Measurements from ENCODE around the gene SLC4A9.

The SLC4A9 gene

DNA sequence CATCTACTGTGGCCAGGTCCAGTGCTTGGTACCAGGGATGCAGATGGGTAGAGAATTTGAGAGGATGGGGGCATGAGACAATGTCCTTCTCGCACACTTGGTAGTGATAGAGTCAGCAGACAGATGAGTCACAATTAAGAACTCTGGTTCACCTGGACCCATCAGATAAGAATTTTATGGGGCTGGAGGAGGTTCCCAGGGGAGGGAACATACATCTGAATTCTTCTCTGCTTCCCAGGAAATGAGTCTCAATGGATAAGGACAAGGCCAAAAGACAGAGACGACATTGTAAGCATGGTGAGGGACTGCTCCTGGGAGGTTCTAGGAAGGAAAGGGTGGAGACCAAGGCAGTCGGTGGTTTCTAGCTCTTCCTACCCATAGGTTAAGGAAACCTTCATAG is 5.3 kb downstream of the SLC4A9 start:
- ATAC-seq, result no peak

DNA sequence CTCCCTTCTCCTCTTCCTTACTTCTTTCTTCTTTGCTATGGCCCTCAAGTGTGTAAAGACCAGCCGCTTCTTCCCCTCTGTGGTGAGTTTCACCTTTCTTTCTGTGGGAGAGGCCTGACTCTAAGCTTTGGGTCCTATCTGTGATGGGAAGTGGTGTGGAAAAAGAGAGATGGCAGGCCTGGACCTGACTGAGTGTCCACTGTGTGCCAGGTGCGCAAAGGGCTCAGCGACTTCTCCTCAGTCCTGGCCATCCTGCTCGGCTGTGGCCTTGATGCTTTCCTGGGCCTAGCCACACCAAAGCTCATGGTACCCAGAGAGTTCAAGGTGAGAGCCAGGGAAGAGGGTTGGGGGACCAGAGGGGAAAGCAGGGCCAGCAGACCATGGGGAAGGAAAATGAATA is 5.9 kb downstream of the SLC4A9 start:
- TF ChIP-seq TOX (CRISPR knock-in tag; IDR thresholded peaks at IDR 0.05; ENCODE audit: borderline replicate concordance), result no peak
- no peak for TF ChIP-seq ZC3H10 (CRISPR knock-in tag; IDR thresholded peaks at IDR 0.05)
- TF ChIP-seq ARNTL (CRISPR knock-in tag; IDR thresholded peaks at IDR 0.05; ENCODE audit: borderline replicate concordance, low read depth), result no peak
- TF ChIP-seq ZNF70 (CRISPR knock-in tag; IDR thresholded peaks at IDR 0.05), result no peak
- TF ChIP-seq PPARA (CRISPR knock-in tag; IDR thresholded peaks at IDR 0.05; ENCODE audit: borderline replicate concordance), result no peak
- TF ChIP-seq, protein P1, sequence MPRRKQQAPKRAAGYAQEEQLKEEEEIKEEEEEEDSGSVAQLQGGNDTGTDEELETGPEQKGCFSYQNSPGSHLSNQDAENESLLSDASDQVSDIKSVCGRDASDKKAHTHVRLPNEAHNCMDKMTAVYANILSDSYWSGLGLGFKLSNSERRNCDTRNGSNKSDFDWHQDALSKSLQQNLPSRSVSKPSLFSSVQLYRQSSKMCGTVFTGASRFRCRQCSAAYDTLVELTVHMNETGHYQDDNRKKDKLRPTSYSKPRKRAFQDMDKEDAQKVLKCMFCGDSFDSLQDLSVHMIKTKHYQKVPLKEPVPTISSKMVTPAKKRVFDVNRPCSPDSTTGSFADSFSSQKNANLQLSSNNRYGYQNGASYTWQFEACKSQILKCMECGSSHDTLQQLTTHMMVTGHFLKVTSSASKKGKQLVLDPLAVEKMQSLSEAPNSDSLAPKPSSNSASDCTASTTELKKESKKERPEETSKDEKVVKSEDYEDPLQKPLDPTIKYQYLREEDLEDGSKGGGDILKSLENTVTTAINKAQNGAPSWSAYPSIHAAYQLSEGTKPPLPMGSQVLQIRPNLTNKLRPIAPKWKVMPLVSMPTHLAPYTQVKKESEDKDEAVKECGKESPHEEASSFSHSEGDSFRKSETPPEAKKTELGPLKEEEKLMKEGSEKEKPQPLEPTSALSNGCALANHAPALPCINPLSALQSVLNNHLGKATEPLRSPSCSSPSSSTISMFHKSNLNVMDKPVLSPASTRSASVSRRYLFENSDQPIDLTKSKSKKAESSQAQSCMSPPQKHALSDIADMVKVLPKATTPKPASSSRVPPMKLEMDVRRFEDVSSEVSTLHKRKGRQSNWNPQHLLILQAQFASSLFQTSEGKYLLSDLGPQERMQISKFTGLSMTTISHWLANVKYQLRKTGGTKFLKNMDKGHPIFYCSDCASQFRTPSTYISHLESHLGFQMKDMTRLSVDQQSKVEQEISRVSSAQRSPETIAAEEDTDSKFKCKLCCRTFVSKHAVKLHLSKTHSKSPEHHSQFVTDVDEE (CRISPR knock-in tag; IDR thresholded peaks at IDR 0.05), result no peak
- no peak for TF ChIP-seq ZNF8 (CRISPR knock-in tag; IDR thresholded peaks at IDR 0.05)
- TF ChIP-seq SNAI2 (CRISPR knock-in tag; IDR thresholded peaks at IDR 0.05), result no peak
- TF ChIP-seq, protein P2, sequence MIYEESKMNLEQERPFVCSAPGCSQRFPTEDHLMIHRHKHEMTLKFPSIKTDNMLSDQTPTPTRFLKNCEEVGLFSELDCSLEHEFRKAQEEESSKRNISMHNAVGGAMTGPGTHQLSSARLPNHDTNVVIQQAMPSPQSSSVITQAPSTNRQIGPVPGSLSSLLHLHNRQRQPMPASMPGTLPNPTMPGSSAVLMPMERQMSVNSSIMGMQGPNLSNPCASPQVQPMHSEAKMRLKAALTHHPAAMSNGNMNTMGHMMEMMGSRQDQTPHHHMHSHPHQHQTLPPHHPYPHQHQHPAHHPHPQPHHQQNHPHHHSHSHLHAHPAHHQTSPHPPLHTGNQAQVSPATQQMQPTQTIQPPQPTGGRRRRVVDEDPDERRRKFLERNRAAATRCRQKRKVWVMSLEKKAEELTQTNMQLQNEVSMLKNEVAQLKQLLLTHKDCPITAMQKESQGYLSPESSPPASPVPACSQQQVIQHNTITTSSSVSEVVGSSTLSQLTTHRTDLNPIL (CRISPR knock-in tag; IDR thresholded peaks at IDR 0.05; ENCODE audit: low read depth), result no peak
- TF ChIP-seq OSR1 (CRISPR knock-in tag; IDR thresholded peaks at IDR 0.05), result no peak
- no peak for ATAC-seq

More for the DNA sequence above, 5.3 kb downstream of the SLC4A9 start:
- no peak for TF ChIP-seq ARNTL (CRISPR knock-in tag; IDR thresholded peaks at IDR 0.05; ENCODE audit: borderline replicate concordance, low read depth)
- TF ChIP-seq ZNF70 (CRISPR knock-in tag; IDR thresholded peaks at IDR 0.05), result no peak
- no peak for TF ChIP-seq ISL1 (CRISPR knock-in tag; IDR thresholded peaks at IDR 0.05)
- no peak for TF ChIP-seq TOX (CRISPR knock-in tag; IDR thresholded peaks at IDR 0.05; ENCODE audit: borderline replicate concordance)
- no peak for TF ChIP-seq ZNF8 (CRISPR knock-in tag; IDR thresholded peaks at IDR 0.05)
- no peak for TF ChIP-seq ZC3H10 (CRISPR knock-in tag; IDR thresholded peaks at IDR 0.05)
- no peak for TF ChIP-seq GLIS3 (CRISPR knock-in tag; IDR thresholded peaks at IDR 0.05)
- TF ChIP-seq, protein P3, sequence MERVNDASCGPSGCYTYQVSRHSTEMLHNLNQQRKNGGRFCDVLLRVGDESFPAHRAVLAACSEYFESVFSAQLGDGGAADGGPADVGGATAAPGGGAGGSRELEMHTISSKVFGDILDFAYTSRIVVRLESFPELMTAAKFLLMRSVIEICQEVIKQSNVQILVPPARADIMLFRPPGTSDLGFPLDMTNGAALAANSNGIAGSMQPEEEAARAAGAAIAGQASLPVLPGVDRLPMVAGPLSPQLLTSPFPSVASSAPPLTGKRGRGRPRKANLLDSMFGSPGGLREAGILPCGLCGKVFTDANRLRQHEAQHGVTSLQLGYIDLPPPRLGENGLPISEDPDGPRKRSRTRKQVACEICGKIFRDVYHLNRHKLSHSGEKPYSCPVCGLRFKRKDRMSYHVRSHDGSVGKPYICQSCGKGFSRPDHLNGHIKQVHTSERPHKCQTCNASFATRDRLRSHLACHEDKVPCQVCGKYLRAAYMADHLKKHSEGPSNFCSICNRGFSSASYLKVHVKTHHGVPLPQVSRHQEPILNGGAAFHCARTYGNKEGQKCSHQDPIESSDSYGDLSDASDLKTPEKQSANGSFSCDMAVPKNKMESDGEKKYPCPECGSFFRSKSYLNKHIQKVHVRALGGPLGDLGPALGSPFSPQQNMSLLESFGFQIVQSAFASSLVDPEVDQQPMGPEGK (CRISPR knock-in tag; IDR thresholded peaks at IDR 0.05; ENCODE audit: borderline replicate concordance), result no peak
- TF ChIP-seq ESRRG (CRISPR knock-in tag; IDR thresholded peaks at IDR 0.05), result no peak
- no peak for TF ChIP-seq BACH2 (CRISPR knock-in tag; IDR thresholded peaks at IDR 0.05; ENCODE audit: borderline replicate concordance)
- no peak for TF ChIP-seq PPARA (CRISPR knock-in tag; IDR thresholded peaks at IDR 0.05; ENCODE audit: borderline replicate concordance)
- TF ChIP-seq TCF4 (CRISPR knock-in tag; IDR thresholded peaks at IDR 0.05; ENCODE audit: borderline replicate concordance), result no peak
- TF ChIP-seq, protein P4, sequence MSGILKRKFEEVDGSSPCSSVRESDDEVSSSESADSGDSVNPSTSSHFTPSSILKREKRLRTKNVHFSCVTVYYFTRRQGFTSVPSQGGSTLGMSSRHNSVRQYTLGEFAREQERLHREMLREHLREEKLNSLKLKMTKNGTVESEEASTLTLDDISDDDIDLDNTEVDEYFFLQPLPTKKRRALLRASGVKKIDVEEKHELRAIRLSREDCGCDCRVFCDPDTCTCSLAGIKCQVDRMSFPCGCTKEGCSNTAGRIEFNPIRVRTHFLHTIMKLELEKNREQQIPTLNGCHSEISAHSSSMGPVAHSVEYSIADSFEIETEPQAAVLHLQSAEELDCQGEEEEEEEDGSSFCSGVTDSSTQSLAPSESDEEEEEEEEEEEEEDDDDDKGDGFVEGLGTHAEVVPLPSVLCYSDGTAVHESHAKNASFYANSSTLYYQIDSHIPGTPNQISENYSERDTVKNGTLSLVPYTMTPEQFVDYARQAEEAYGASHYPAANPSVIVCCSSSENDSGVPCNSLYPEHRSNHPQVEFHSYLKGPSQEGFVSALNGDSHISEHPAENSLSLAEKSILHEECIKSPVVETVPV (CRISPR knock-in tag; IDR thresholded peaks at IDR 0.05), result no peak
- TF ChIP-seq, protein P1 (CRISPR knock-in tag; IDR thresholded peaks at IDR 0.05), result no peak
- no peak for TF ChIP-seq SNAI2 (CRISPR knock-in tag; IDR thresholded peaks at IDR 0.05)
- no peak for TF ChIP-seq ZNF565 (CRISPR knock-in tag; conservative IDR thresholded peaks at IDR 0.05; ENCODE audit: low read depth)
- TF ChIP-seq ZFP3 (CRISPR knock-in tag; IDR thresholded peaks at IDR 0.05), result no peak
- TF ChIP-seq, protein P5, sequence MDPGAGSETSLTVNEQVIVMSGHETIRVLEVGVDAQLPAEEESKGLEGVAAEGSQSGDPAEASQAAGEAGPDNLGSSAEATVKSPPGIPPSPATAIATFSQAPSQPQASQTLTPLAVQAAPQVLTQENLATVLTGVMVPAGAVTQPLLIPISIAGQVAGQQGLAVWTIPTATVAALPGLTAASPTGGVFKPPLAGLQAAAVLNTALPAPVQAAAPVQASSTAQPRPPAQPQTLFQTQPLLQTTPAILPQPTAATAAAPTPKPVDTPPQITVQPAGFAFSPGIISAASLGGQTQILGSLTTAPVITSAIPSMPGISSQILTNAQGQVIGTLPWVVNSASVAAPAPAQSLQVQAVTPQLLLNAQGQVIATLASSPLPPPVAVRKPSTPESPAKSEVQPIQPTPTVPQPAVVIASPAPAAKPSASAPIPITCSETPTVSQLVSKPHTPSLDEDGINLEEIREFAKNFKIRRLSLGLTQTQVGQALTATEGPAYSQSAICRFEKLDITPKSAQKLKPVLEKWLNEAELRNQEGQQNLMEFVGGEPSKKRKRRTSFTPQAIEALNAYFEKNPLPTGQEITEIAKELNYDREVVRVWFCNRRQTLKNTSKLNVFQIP (CRISPR knock-in tag; IDR thresholded peaks at IDR 0.05; ENCODE audit: borderline replicate concordance, low read depth), result no peak
- TF ChIP-seq, protein P2 (CRISPR knock-in tag; IDR thresholded peaks at IDR 0.05; ENCODE audit: low read depth), result no peak
